GM23338 (cell line): ENCODE measurements around the gene IHH. TPM values are rescaled to one million over a fixed set of nuclear protein-coding genes. Genes with fewer than 3 reads are reported as not detected.

Source experiments
- ATAC-seq: fragments of 200-7000 bp; cut with Tn5 transposase; 3 replicates; pipeline ENCODE4 v1.9.1; 2020
- DNase-seq: peaks from one replicate; pipeline ENCODE4 v3.0.0-alpha.2; 2015; ENCODE audit warnings: low spot score
- H2AFZ ChIP-seq: fragments of 200-600 bp; sonication (generic); 2 replicates; pipeline ENCODE4 v1.8.0; 2016; ENCODE audit warnings: antibody characterized with exemption, mild to moderate bottlenecking, moderate library complexity
- H3F3A ChIP-seq: fragments of 200-600 bp; sonication (generic); replicated peaks from 2 replicates; pipeline ENCODE4 v1.8.0; 2017; ENCODE audit warnings: antibody characterized with exemption, mixed run types, low read depth
- H3K27ac ChIP-seq: fragments of 200-600 bp; sonication (generic); 2 replicates; pipeline ENCODE4 v1.6.1; 2016; ENCODE audit warnings: low read depth
- H3K27me3 ChIP-seq: fragments of 200-600 bp; sonication (generic); 2 replicates; pipeline ENCODE4 v1.8.0; 2016; ENCODE audit warnings: mild to moderate bottlenecking, mixed run types, moderate library complexity; ENCODE audit not compliant: insufficient read depth
- H3K36me3 ChIP-seq: fragments of 200-600 bp; sonication (generic); 2 replicates; pipeline ENCODE4 v1.8.0; 2016; ENCODE audit warnings: mild to moderate bottlenecking; ENCODE audit not compliant: insufficient read depth
- H3K4me1 ChIP-seq: fragments of 200-600 bp; sonication (generic); 2 replicates; pipeline ENCODE4 v1.8.0; 2016; ENCODE audit warnings: mild to moderate bottlenecking, moderate library complexity; ENCODE audit not compliant: insufficient read depth
- H3K4me2 ChIP-seq: fragments of 200-600 bp; sonication (generic); 2 replicates; pipeline ENCODE4 v1.7.1; 2017; ENCODE audit warnings: mixed run types
- H3K4me3 ChIP-seq: fragments of 200-600 bp; sonication (generic); 2 replicates; pipeline ENCODE4 v1.6.1; 2016; ENCODE audit warnings: mixed run types
- H3K79me2 ChIP-seq: fragments of 200-600 bp; sonication (generic); replicated peaks from 2 replicates; pipeline ENCODE4 v1.8.0; 2017; ENCODE audit warnings: mild to moderate bottlenecking; ENCODE audit not compliant: insufficient read depth
- H3K9me2 ChIP-seq: fragments of 200-600 bp; sonication (generic); 2 replicates; pipeline ENCODE4 v1.8.0; 2017; ENCODE audit not compliant: insufficient read depth
- H4K20me1 ChIP-seq: fragments of 200-600 bp; sonication (generic); replicated peaks from 2 replicates; pipeline ENCODE4 v1.8.0; 2017; ENCODE audit warnings: mild to moderate bottlenecking; ENCODE audit not compliant: insufficient read depth
- H3K27ac Mint-ChIP-seq: 2 replicates; pipeline ENCODE4 v1.8.0; 2020; ENCODE audit warnings: inconsistent platforms, mild to moderate bottlenecking, moderate library complexity, mixed read lengths
- H3K27me3 Mint-ChIP-seq: 3 replicates; pipeline ENCODE4 v1.8.0; 2022; ENCODE audit warnings: low read depth, mild to moderate bottlenecking, moderate library complexity, mixed read lengths, inconsistent platforms; ENCODE audit not compliant: insufficient read depth, poor library complexity
- H3K36me3 Mint-ChIP-seq: 3 replicates; pipeline ENCODE4 v1.8.0; 2021; ENCODE audit warnings: low read depth, mild to moderate bottlenecking, inconsistent platforms, moderate library complexity, mixed read lengths
- H3K4me1 Mint-ChIP-seq: 3 replicates; pipeline ENCODE4 v1.8.0; 2020; ENCODE audit warnings: mild to moderate bottlenecking, inconsistent platforms, mixed read lengths
- H3K4me3 Mint-ChIP-seq: 3 replicates; pipeline ENCODE4 v1.8.0; 2021; ENCODE audit warnings: moderate library complexity, mild to moderate bottlenecking, inconsistent platforms, mixed read lengths
- H3K9me3 Mint-ChIP-seq: 3 replicates; pipeline ENCODE4 v1.8.0; 2020; ENCODE audit warnings: moderate library complexity, mild to moderate bottlenecking, inconsistent platforms, mixed read lengths
- CREB1 ChIP-seq: fragments of 250-450 bp; sonication (Bioruptor Pico); IDR thresholded peaks from 2 replicates; pipeline ENCODE4 v1.5.0; 2020; ENCODE audit warnings: low read depth, mild to moderate bottlenecking, moderate library complexity
- CTCF ChIP-seq, 2 experiments: fragments of 200-600 bp in 1 of 2; sonication (generic) in 1 of 2; conservative IDR thresholded peaks; 2 replicates each; pipeline versions ENCODE4 v1.5.1 to v1.6.1; 2016 to 2017; ENCODE audit warnings: antibody characterized with exemption in 2 of 2, low read depth in 2 of 2, mild to moderate bottlenecking in 2 of 2, moderate library complexity in 1 of 2
- ETS1 ChIP-seq: IDR thresholded peaks from 2 replicates; pipeline ENCODE4 v1.6.1; 2016; ENCODE audit warnings: antibody characterized with exemption
- EZH2 ChIP-seq: fragments of 200-600 bp; sonication (generic); IDR thresholded peaks from one replicate; pipeline ENCODE4 v1.8.0; 2017; ENCODE audit warnings: antibody characterized with exemption, mild to moderate bottlenecking, low read depth; ENCODE audit not compliant: unreplicated experiment
- JUNB ChIP-seq: IDR thresholded peaks from one replicate; pipeline ENCODE4 v1.6.1; 2016; ENCODE audit warnings: antibody characterized with exemption; ENCODE audit not compliant: unreplicated experiment
- ZNF331 ChIP-seq: fragments of 250-450 bp; sonication (Bioruptor Pico); IDR thresholded peaks from 2 replicates; pipeline ENCODE4 v1.5.0; 2020; ENCODE audit warnings: low read depth, mild to moderate bottlenecking, moderate library complexity
- ZNF462 ChIP-seq: fragments of 250-450 bp; sonication (Bioruptor Pico); IDR thresholded peaks from 2 replicates; pipeline ENCODE4 v1.5.0; 2020; ENCODE audit warnings: mild to moderate bottlenecking, moderate library complexity
- polyA plus RNA-seq: library from polyadenylated mRNA; unstranded; fragments of >200 nt; fragmentation: Nextera tagmentation; extraction: Ambion mirVana; gene quantifications from 2 replicates; pipeline ENCODE4 v1.2.1, GENCODE V29; 2016
- total RNA-seq: library from RNA; depleted of rRNA; stranded (reverse); fragments of >200 nt; shearing (Covaris generic); gene quantifications from 2 replicates; pipeline ENCODE4 v1.2.3, GENCODE V29; 2014

The IHH gene
- total and polyA plus RNA-seq, 2 experiments from 2014 or later: not detected

GRCh38 chr2:219032051-219032745, 28.5 kb downstream of the IHH start (continued):
- no peak for TF ChIP-seq ZNF462 (CRISPR knock-in tag)
- TF ChIP-seq EZH2: no peak
- no peak for TF ChIP-seq CREB1 (CRISPR knock-in tag)
- no peak for TF ChIP-seq ETS1
- no peak for TF ChIP-seq ZNF331 (CRISPR knock-in tag)
- no peak for TF ChIP-seq JUNB

GRCh38 chr2:219031005-219031738, 29.5 kb downstream of the IHH start:
- Histone ChIP-seq H3K79me2 (no peaks in the 10 kb centered on the region), H3K36me3 (no peaks in the 10 kb centered on the region), H3K27ac (no peak overlapping the region), H2AFZ (no peak overlapping the region), H3K9me2 (no peaks in the 10 kb centered on the region), H3K27me3 (no peaks in the 10 kb centered on the region), H3F3A (no peaks in the 10 kb centered on the region), H3K4me2 (no peak overlapping the region), H3K4me3 (no peak overlapping the region), H3K4me1 (no peaks in the 10 kb centered on the region), H4K20me1 (no peaks in the 10 kb centered on the region)
- no peaks in the 10 kb centered on the region for H3K36me3 Mint-ChIP-seq
- no peak overlapping the region for H3K27ac Mint-ChIP-seq
- ATAC-seq (no peak), DNase-seq (no peak)
- no peak for TF ChIP-seq CTCF (conservative IDR thresholded peaks at IDR 0.05; ENCODE audit: low read depth in 2 of 2)
- no peak overlapping the region for H3K4me3 Mint-ChIP-seq
- peaks cover 3% of the 10 kb centered on the region; the same call in 2 of the 3 replicates for H3K4me1 Mint-ChIP-seq
- H3K9me3 Mint-ChIP-seq: no peaks in the 10 kb centered on the region; the same call in 2 of the 3 replicates
- peaks cover 14% of the 10 kb centered on the region for H3K27me3 Mint-ChIP-seq
